ENCODE results near the gene PGAP2. TPM values are rescaled to one million over a fixed set of nuclear protein-coding genes. Genes with fewer than 3 reads are reported as not detected.

PGAP2 gene
- total RNA-seq, 1 donor = 10.9 TPM

DNA sequence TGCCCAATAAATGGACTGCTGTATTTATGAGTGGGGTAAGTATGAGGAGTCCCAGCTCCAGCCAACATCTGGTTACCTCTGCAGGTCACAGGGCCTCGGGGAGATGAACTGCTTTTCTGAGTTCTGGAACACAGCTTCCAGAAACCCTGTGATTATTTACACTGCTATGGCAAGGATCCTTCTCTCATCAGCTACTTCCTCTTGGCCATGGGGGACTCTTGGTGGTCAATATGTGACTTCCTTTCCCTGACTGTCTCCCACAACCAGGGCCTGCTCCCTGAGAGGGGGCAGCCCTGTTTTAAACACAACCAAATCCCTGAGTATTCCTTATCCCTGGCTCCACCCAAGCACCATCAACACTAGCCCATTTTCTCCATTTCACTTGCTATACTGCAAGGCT is 22.4 kb downstream of the PGAP2 start:
- TF ChIP-seq, protein P1, sequence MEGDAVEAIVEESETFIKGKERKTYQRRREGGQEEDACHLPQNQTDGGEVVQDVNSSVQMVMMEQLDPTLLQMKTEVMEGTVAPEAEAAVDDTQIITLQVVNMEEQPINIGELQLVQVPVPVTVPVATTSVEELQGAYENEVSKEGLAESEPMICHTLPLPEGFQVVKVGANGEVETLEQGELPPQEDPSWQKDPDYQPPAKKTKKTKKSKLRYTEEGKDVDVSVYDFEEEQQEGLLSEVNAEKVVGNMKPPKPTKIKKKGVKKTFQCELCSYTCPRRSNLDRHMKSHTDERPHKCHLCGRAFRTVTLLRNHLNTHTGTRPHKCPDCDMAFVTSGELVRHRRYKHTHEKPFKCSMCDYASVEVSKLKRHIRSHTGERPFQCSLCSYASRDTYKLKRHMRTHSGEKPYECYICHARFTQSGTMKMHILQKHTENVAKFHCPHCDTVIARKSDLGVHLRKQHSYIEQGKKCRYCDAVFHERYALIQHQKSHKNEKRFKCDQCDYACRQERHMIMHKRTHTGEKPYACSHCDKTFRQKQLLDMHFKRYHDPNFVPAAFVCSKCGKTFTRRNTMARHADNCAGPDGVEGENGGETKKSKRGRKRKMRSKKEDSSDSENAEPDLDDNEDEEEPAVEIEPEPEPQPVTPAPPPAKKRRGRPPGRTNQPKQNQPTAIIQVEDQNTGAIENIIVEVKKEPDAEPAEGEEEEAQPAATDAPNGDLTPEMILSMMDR (IDR thresholded peaks at IDR 0.05; ENCODE audit: extremely low read depth, low read depth, low read length) = no peak
- peaks cover 6% of the 10 kb centered on the region for H3K4me1 ChIP-seq (ENCODE audit: insufficient read depth, low read length)
- H3K4me3 ChIP-seq (ENCODE audit: insufficient read depth, low read length) = no peak overlapping the region
- H3K79me2 ChIP-seq (ENCODE audit: insufficient read depth, low read length) = peaks cover 79% of the 10 kb centered on the region
- H3K27me3 ChIP-seq (ENCODE audit: insufficient read depth, low read length) = no peaks in the 10 kb centered on the region
- no peak overlapping the region for H3K4me2 ChIP-seq (ENCODE audit: insufficient read depth, low read length)
- H4K20me1 ChIP-seq (ENCODE audit: insufficient read depth, low read length) = peaks cover 62% of the 10 kb centered on the region
- peaks cover 36% of the 10 kb centered on the region for H3K36me3 ChIP-seq (ENCODE audit: insufficient read depth, low read length)
- H3K27ac ChIP-seq (ENCODE audit: low read depth, low read length) = no peak overlapping the region
- no peaks in the 10 kb centered on the region for H3K9me3 ChIP-seq (ENCODE audit: low read depth, low read length)
- no peak overlapping the region for H2AFZ ChIP-seq (ENCODE audit: low read length)
- peak; percentile 61 for DNase-seq (ENCODE audit: insufficient read length, low spot score, missing footprints)

GRCh38 chr11:3831378-3832239 is 23.2 kb downstream of the PGAP2 start:
- Histone ChIP-seq H3K36me3 (ENCODE audit: insufficient read depth, low read length) (peaks cover 28% of the 10 kb centered on the region), H4K20me1 (ENCODE audit: insufficient read depth, low read length) (peaks cover 69% of the 10 kb centered on the region)

GRCh38 chr11:3832816-3833215 is 24.5 kb downstream of the PGAP2 start:
- Histone ChIP-seq H3K4me1 (ENCODE audit: insufficient read depth, low read length) (peaks cover 10% of the 10 kb centered on the region), H3K4me3 (ENCODE audit: insufficient read depth, low read length) (no peak overlapping the region), H3K4me2 (ENCODE audit: insufficient read depth, low read length) (no peak overlapping the region), H3K9me3 (ENCODE audit: low read depth, low read length) (no peaks in the 10 kb centered on the region), H3K27me3 (ENCODE audit: insufficient read depth, low read length) (no peaks in the 10 kb centered on the region), H3K27ac (ENCODE audit: low read depth, low read length) (no peak overlapping the region), H2AFZ (ENCODE audit: low read length) (no peak overlapping the region), H4K20me1 (ENCODE audit: insufficient read depth, low read length) (peaks cover 73% of the 10 kb centered on the region), H3K36me3 (ENCODE audit: insufficient read depth, low read length) (peaks cover 16% of the 10 kb centered on the region), H3K79me2 (ENCODE audit: insufficient read depth, low read length) (peaks cover 95% of the 10 kb centered on the region)
- no peak for DNase-seq (ENCODE audit: insufficient read length, low spot score, missing footprints)
- TF ChIP-seq, protein P1 (IDR thresholded peaks at IDR 0.05; ENCODE audit: extremely low read depth, low read depth, low read length) = no peak

More at GRCh38 chr11:3831378-3832239, 23.2 kb downstream of the PGAP2 start:
- H3K27ac ChIP-seq (ENCODE audit: low read depth, low read length) = no peak overlapping the region
- TF ChIP-seq, protein P1 (IDR thresholded peaks at IDR 0.05; ENCODE audit: extremely low read depth, low read depth, low read length) = no peak
- DNase-seq (ENCODE audit: insufficient read length, low spot score, missing footprints) = peak; percentile 69
- no peak overlapping the region for H3K4me3 ChIP-seq (ENCODE audit: insufficient read depth, low read length)
- H3K27me3 ChIP-seq (ENCODE audit: insufficient read depth, low read length) = no peaks in the 10 kb centered on the region
- H3K9me3 ChIP-seq (ENCODE audit: low read depth, low read length) = no peaks in the 10 kb centered on the region
- peaks cover 88% of the 10 kb centered on the region for H3K79me2 ChIP-seq (ENCODE audit: insufficient read depth, low read length)
- H2AFZ ChIP-seq (ENCODE audit: low read length) = no peak overlapping the region
- H3K4me2 ChIP-seq (ENCODE audit: insufficient read depth, low read length) = no peak overlapping the region
- peaks cover 6% of the 10 kb centered on the region for H3K4me1 ChIP-seq (ENCODE audit: insufficient read depth, low read length)

DNA sequence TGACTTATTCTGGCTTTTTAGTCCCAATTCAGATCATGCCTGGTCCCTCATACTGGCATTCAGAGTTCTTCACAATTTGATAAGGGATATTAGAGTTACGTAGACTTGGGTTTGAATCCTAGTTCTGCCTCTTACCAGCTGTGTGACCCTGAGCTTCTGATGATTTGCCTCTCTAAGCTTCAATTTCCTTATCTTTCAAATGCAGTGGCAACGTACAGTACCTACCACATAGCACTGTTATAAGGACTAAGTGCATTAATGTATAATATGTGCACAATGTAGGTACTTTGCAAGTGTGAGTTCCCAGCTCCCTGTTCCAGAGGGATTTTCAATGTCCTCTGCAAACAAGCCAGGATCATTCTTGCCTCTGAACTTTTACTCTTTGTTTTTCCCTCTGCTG is 25.1 kb downstream of the PGAP2 start:
- Histone ChIP-seq H3K4me3 (ENCODE audit: insufficient read depth, low read length) (no peak overlapping the region), H3K4me1 (ENCODE audit: insufficient read depth, low read length) (peaks cover 12% of the 10 kb centered on the region), H3K4me2 (ENCODE audit: insufficient read depth, low read length) (no peak overlapping the region), H3K79me2 (ENCODE audit: insufficient read depth, low read length) (peaks cover 96% of the 10 kb centered on the region), H3K27ac (ENCODE audit: low read depth, low read length) (no peak overlapping the region), H3K9me3 (ENCODE audit: low read depth, low read length) (no peaks in the 10 kb centered on the region), H3K27me3 (ENCODE audit: insufficient read depth, low read length) (no peaks in the 10 kb centered on the region), H2AFZ (ENCODE audit: low read length) (no peak overlapping the region), H3K36me3 (ENCODE audit: insufficient read depth, low read length) (peaks cover 12% of the 10 kb centered on the region), H4K20me1 (ENCODE audit: insufficient read depth, low read length) (peaks cover 74% of the 10 kb centered on the region)
- TF ChIP-seq, protein P1 (IDR thresholded peaks at IDR 0.05; ENCODE audit: extremely low read depth, low read depth, low read length) = no peak
- no peak for DNase-seq (ENCODE audit: insufficient read length, low spot score, missing footprints)
